GM12874 (cell line): ENCODE data around the gene SIGLEC11.

Experiments
- CTCF ChIP-seq: IDR thresholded peaks from 2 replicates; pipeline ENCODE4 v1.5.1; 2011; ENCODE audit warnings: low read depth, mild to moderate bottlenecking, control low read depth, low read length, moderate library complexity; ENCODE audit not compliant: insufficient read depth

Gene SIGLEC11

GRCh38 chr19:49925486-49925885 lies 35.5 kb downstream of the SIGLEC11 start:
- TF ChIP-seq CTCF = no peak

GRCh38 chr19:49924004-49924880 lies 36.7 kb downstream of the SIGLEC11 start:
- TF ChIP-seq CTCF = no peak

- no peak for TF ChIP-seq CTCF
These were observed 37.6 kb downstream of the SIGLEC11 start for GRCh38 chr19:49923055-49924003.

DNA sequence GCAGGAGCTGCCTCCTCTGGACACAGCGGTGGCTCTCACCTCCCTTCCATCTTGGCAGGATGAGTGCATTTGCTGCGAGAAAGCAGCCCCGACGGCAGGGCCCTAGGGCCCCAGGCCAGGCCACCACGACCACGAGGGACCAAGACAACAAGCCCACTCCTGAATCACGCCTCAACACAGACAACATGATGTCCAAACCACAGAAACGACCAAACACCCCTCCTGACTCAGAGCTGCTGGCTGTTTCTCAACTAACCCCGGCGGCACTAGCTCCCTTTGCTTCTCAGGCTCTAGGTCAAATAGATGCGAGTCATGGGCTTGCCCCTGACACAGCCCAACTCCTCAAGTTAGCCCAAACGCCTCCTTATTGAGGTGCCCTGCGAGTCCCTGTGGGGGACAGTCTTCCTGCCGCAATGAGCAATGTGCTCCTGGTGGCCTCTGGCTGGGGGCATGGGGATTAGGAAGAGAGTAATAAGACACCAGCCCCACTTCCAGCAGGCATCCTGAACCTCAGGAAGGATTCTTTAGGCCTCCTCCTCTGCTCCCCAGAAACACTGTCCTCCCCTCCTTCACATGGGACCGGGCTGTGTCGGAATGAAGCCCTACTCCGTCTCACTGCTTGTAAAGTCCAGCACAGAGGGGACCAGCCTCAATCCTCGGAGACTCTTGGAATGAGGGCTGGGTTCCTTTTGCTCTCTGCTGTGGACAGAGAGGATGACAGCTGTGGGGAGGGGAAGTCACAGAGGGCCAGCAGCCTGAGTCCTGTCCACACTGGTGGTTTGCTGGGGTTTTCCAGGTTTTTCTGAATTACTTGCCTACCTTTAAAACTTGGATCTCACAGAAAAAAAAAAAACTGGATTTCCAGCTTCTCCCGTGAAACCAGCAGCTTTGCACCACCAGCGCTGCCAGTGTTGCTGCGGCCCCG lies 38.8 kb downstream of the SIGLEC11 start:
- TF ChIP-seq CTCF = no peak

GRCh38 chr19:49920624-49921363 lies 40.2 kb downstream of the SIGLEC11 start:
- TF ChIP-seq CTCF = no peak

DNA sequence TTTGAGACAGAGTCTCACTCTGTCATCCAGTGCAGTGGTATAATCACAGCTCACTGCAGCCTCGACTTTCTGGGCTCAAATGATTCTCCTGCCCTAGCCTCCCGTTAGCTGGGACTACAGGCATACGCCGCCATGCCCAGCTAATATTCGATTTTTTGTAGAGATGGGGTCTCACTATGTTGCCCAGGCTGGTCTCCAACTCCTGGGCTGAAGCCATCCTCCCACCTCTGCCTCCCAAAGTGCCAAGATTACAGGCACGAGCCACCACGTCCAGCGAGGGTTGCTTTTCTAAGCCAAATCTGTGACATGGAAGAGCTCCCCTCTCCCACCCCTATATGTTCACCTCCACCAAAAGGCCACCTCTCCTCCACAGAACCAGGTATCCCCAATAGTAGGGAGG lies 42.9 kb downstream of the SIGLEC11 start:
- no peak for TF ChIP-seq CTCF
